Endothelial cell of umbilical vein (primary cell): ENCODE measurements around the gene HTR3C. TPM values are rescaled to one million over a fixed set of nuclear protein-coding genes. Genes with fewer than 3 reads are reported as not detected.

Experiments used
- BruUV-seq: library from RNA; stranded (reverse); fragments of 400-500 nt; replicated peaks from 2 replicates; lab custom pipeline; 2021; lab: Mats Ljungman, UMichigan
- CTCF ChIA-PET: fragments of 300-600, 350-600 bp; sonication (Branson Sonifier 250); formaldehyde crosslinking; loops from one replicate; lab custom pipeline; 2021; ENCODE audit warnings: antibody characterized with exemption, inconsistent platforms; lab: Charles Lee
- POLR2A ChIA-PET: fragments of 300-600, 350-600 bp; sonication (Branson Sonifier 250); formaldehyde crosslinking; loops from one replicate; lab custom pipeline; 2021; ENCODE audit warnings: antibody characterized with exemption, inconsistent platforms; lab: Charles Lee
- DNase-seq: peaks from one replicate; pipeline ENCODE4 v3.0.0-alpha.2; 2011; ENCODE audit warnings: low read depth, low spot score
- FAIRE-seq: peaks from 2 replicates; lab custom pipeline; 2011; peaks lifted over from hg19 to GRCh38; lab: Jason Lieb, UNC
- H2AFZ ChIP-seq: 2 replicates; pipeline ENCODE4 v1.6.0; 2012; ENCODE audit warnings: low read depth, low read length, control low read depth, inconsistent platforms
- H3K27ac ChIP-seq: 2 replicates; pipeline ENCODE4 v1.5.1; 2011; ENCODE audit warnings: low read depth, mild to moderate bottlenecking, control low read depth, low read length, moderate library complexity; ENCODE audit not compliant: insufficient read depth
- H3K27me3 ChIP-seq, 2 experiments: 2 replicates each; pipeline versions ENCODE4 v1.6.0 to v1.6.1; 2011; ENCODE audit warnings: low read length in 2 of 2, mixed read lengths in 1 of 2; ENCODE audit not compliant: control insufficient read depth in 2 of 2, insufficient read depth in 2 of 2
- H3K36me3 ChIP-seq, 2 experiments: 2 replicates in 1 of 2; 3 replicates in 1 of 2; pipeline ENCODE4 v1.5.1; 2011; ENCODE audit warnings: low read length in 2 of 2, mild to moderate bottlenecking in 1 of 2, moderate library complexity in 1 of 2; ENCODE audit not compliant: control insufficient read depth in 2 of 2, insufficient read depth in 2 of 2; ENCODE audit errors: extremely low read depth in 1 of 2
- H3K4me1 ChIP-seq: 3 replicates; pipeline ENCODE4 v1.5.1; 2011; ENCODE audit warnings: mild to moderate bottlenecking, low read length; ENCODE audit not compliant: control insufficient read depth, insufficient read depth; ENCODE audit errors: extremely low read depth
- H3K4me2 ChIP-seq: 2 replicates; pipeline ENCODE4 v1.6.1; 2011; ENCODE audit warnings: low read length, control low read depth, mixed read lengths; ENCODE audit not compliant: insufficient read depth
- H3K4me3 ChIP-seq, 3 experiments: fragments of 200-600 bp in 1 of 3; sonication (generic), shearing (Covaris generic) in 1 of 3; replicated peaks in 1 of 3; 2 replicates each; pipeline ENCODE4 v1.5.1; 2011 to 2016; ENCODE audit warnings: control low read depth in 3 of 3, low read length in 3 of 3, mild to moderate bottlenecking in 2 of 3, inconsistent platforms in 1 of 3, low read depth in 1 of 3, moderate library complexity in 1 of 3; ENCODE audit not compliant: insufficient read depth in 1 of 3
- H3K79me2 ChIP-seq: 2 replicates; pipeline ENCODE4 v1.6.0; 2012; ENCODE audit warnings: low read length, inconsistent platforms; ENCODE audit not compliant: control insufficient read depth, insufficient read depth
- H3K9ac ChIP-seq: replicated peaks from 2 replicates; pipeline ENCODE3; 2011; ENCODE audit warnings: low read length, control low read depth; ENCODE audit not compliant: insufficient read depth; ENCODE audit errors: extremely low read depth
- H3K9me1 ChIP-seq: replicated peaks from 3 replicates; pipeline ENCODE4 v1.6.0; 2011; ENCODE audit warnings: mild to moderate bottlenecking, low read length; ENCODE audit not compliant: control insufficient read depth, insufficient read depth; ENCODE audit errors: extremely low read depth
- H3K9me3 ChIP-seq: replicated peaks from 2 replicates; pipeline ENCODE4 v1.5.1; 2012; ENCODE audit warnings: low read length, inconsistent platforms; ENCODE audit not compliant: control insufficient read depth, insufficient read depth
- H4K20me1 ChIP-seq: replicated peaks from 2 replicates; pipeline ENCODE3; 2011; ENCODE audit warnings: mild to moderate bottlenecking, low read length; ENCODE audit not compliant: control insufficient read depth, insufficient read depth; ENCODE audit errors: extremely low read depth
- EZH2 ChIP-seq: IDR thresholded peaks from 2 replicates; pipeline ENCODE4 v1.6.1; 2012; ENCODE audit warnings: borderline replicate concordance, low read depth, mild to moderate bottlenecking, moderate library complexity, low read length, inconsistent platforms; ENCODE audit not compliant: severe bottlenecking
- FOS ChIP-seq: IDR thresholded peaks from 2 replicates; pipeline ENCODE4 v1.6.1; 2011; ENCODE audit warnings: mild to moderate bottlenecking, low read length, moderate library complexity, borderline replicate concordance; ENCODE audit not compliant: insufficient read depth
- GATA2 ChIP-seq: IDR thresholded peaks from 2 replicates; pipeline ENCODE4 v1.7.0; 2011; ENCODE audit warnings: low read depth, mild to moderate bottlenecking, moderate library complexity, mixed read lengths, low read length; ENCODE audit not compliant: insufficient read length, insufficient read depth
- JUN ChIP-seq: IDR thresholded peaks from 2 replicates; pipeline ENCODE4 v1.6.1; 2011; ENCODE audit warnings: borderline replicate concordance, low read depth; ENCODE audit not compliant: insufficient read length, insufficient read depth
- MYC ChIP-seq: IDR thresholded peaks from one replicate; pipeline ENCODE4 v1.6.1; 2011; ENCODE audit warnings: mild to moderate bottlenecking, low read depth, low read length
- POLR2A ChIP-seq: IDR thresholded peaks from 2 replicates; pipeline ENCODE4 v1.6.1; 2012; ENCODE audit warnings: low read depth, mild to moderate bottlenecking, control low read depth, low read length
- POLR2AphosphoS5 ChIP-seq: IDR thresholded peaks from 2 replicates; pipeline ENCODE4 v1.6.1; 2012; ENCODE audit warnings: low read depth, mild to moderate bottlenecking, control low read depth, low read length, moderate library complexity; ENCODE audit not compliant: insufficient read depth
- dilution Hi-C: fragments of 300-500 bp; cut with MboI; formaldehyde crosslinking; loops from one replicate; pipeline ENCODE4 v1.15.0; 2019; ENCODE audit warnings: low sequenced_read_pairs; ENCODE audit not compliant: extremely low pct_ligation_motif_present
- intact Hi-C: fragments of 100-400 bp; cut with micrococcal nuclease; formaldehyde crosslinking; loops from one replicate; pipeline ENCODE4 v1.10.0; 2022
- polyA plus RNA-seq, 4 experiments: library from polyadenylated mRNA; depleted of rRNA in 3 of 4; stranded (reverse) in 3 of 4; unstranded in 1 of 4; fragments of >200 nt; gene quantifications; 2 replicates each; pipeline versions ENCODE4 v1.2.1 to v1.2.3, GENCODE V29; 2011 to 2012; ENCODE audit warnings: missing spikeins in 1 of 4
- total RNA-seq: library from RNA; stranded (reverse); gene quantifications from 2 replicates; pipeline ENCODE4 v1.2.3, GENCODE V29; 2021
- TF ChIP-seq, protein P1 (sequence below): IDR thresholded peaks from 2 replicates; pipeline ENCODE4 v1.6.1; 2011; ENCODE audit not compliant: insufficient read depth, insufficient read length
- TF ChIP-seq, protein P2 (sequence below), 2 donors: IDR thresholded peaks; 1 replicate in 1 of 2; 2 replicates in 1 of 2; pipeline ENCODE4 v1.5.1; 2011; ENCODE audit warnings: low read length in 2 of 2, mild to moderate bottlenecking in 2 of 2, moderate library complexity in 2 of 2, control low read depth in 1 of 2, inconsistent platforms in 1 of 2, low read depth in 1 of 2; ENCODE audit not compliant: insufficient read depth in 1 of 2; ENCODE audit errors: extremely low read depth in 1 of 2

The HTR3C gene
- total and polyA plus RNA-seq, 2 donors (not counting 3 experiments of a cell fraction or from before 2014, with no cell fraction given): not detected

DNA sequence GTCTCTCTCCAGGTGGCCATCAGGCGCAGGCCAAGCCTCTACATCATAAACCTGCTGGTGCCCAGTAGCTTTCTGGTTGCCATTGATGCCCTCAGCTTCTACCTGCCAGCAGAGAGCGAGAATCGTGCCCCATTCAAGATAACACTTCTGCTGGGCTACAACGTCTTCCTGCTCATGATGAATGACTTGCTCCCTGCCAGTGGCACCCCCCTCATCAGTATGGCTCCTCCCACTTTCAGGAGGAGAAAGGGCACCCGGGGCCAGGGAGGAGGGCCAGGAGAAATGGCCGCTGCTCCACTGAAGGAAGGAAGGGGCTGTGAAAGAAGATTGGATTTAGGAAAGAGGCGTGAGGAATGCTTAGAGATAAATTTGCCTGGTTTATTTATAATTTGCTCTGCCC lies 6.6 kb downstream of the HTR3C start:
- Histone ChIP-seq H3K4me2 (no peak overlapping the region), H2AFZ (no peak overlapping the region), H3K4me3 (no peak overlapping the region), H3K36me3 (no peaks in the 10 kb centered on the region), H3K27ac (no peak overlapping the region), H3K4me1 (no peaks in the 10 kb centered on the region), H3K79me2 (no peaks in the 10 kb centered on the region), H4K20me1 (no peaks in the 10 kb centered on the region), H3K9ac (no peak overlapping the region), H3K9me1 (no peaks in the 10 kb centered on the region), H3K9me3 (no peaks in the 10 kb centered on the region), H3K27me3 (peaks cover 5 to 11% of the 10 kb centered on the region in 2 experiments)
- ChIA-PET POLR2A (no interaction called here), CTCF (interaction anchor here (1.3 kb wide), 1 partner anchor 8 kb away, joined by 3 read pairs; no protein-coding TSS in a partner anchor)
- intact Hi-C loops (no loop called here), dilution Hi-C loops (no loop called here)
- FAIRE-seq: no peak
- no TSS peak for BruUV-seq
- TF ChIP-seq, protein P1, sequence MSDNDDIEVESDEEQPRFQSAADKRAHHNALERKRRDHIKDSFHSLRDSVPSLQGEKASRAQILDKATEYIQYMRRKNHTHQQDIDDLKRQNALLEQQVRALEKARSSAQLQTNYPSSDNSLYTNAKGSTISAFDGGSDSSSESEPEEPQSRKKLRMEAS: no peak
- TF ChIP-seq, protein P2, sequence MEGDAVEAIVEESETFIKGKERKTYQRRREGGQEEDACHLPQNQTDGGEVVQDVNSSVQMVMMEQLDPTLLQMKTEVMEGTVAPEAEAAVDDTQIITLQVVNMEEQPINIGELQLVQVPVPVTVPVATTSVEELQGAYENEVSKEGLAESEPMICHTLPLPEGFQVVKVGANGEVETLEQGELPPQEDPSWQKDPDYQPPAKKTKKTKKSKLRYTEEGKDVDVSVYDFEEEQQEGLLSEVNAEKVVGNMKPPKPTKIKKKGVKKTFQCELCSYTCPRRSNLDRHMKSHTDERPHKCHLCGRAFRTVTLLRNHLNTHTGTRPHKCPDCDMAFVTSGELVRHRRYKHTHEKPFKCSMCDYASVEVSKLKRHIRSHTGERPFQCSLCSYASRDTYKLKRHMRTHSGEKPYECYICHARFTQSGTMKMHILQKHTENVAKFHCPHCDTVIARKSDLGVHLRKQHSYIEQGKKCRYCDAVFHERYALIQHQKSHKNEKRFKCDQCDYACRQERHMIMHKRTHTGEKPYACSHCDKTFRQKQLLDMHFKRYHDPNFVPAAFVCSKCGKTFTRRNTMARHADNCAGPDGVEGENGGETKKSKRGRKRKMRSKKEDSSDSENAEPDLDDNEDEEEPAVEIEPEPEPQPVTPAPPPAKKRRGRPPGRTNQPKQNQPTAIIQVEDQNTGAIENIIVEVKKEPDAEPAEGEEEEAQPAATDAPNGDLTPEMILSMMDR (IDR thresholded peaks at IDR 0.05; ENCODE audit: extremely low read depth in 1 of 2, insufficient read depth in 1 of 2, low read depth in 1 of 2, low read length in 2 of 2): no peak
- no peak for TF ChIP-seq MYC
- no peak for TF ChIP-seq JUN
- TF ChIP-seq GATA2: no peak
- TF ChIP-seq POLR2A: no peak
- no peak for TF ChIP-seq EZH2
- TF ChIP-seq FOS: no peak
- TF ChIP-seq POLR2AphosphoS5: no peak
- DNase-seq: no peak
